NB4 (cell line): ENCODE data around the gene ARMH4.

ENCODE experiments used
- DNase-seq: peaks from one replicate; pipeline ENCODE4 v3.0.0; 2010; ENCODE audit warnings: low read depth
- H3K4me3 ChIP-seq: one replicate; pipeline ENCODE4 v1.5.1; 2011; ENCODE audit warnings: mild to moderate bottlenecking, low read depth, low read length, moderate library complexity
- CTCF ChIP-seq: IDR thresholded peaks from one replicate; pipeline ENCODE4 v1.5.1; 2012; ENCODE audit warnings: low read depth, low read length
- MAX ChIP-seq: IDR thresholded peaks from 2 replicates; pipeline ENCODE4 v1.6.1; 2011; ENCODE audit warnings: low read depth, low read length
- MYC ChIP-seq: IDR thresholded peaks from 2 replicates; pipeline ENCODE4 v1.6.1; 2011; ENCODE audit warnings: low read depth, low read length
- POLR2A ChIP-seq: IDR thresholded peaks from 2 replicates; pipeline ENCODE4 v1.6.1; 2011; ENCODE audit warnings: mild to moderate bottlenecking; ENCODE audit not compliant: insufficient read length; ENCODE audit errors: extremely low read depth

The ARMH4 gene

GRCh38 chr14:58171090-58171489 is 19.1 kb upstream of the ARMH4 start:
- no peak overlapping the region for H3K4me3 ChIP-seq
- TF ChIP-seq MAX, result no peak
- no peak for TF ChIP-seq MYC
- no peak for TF ChIP-seq CTCF
- no peak for TF ChIP-seq POLR2A

GRCh38 chr14:58167891-58168290 is 15.9 kb upstream of the ARMH4 start:
- no peak for DNase-seq
- no peak overlapping the region for H3K4me3 ChIP-seq
- TF ChIP-seq CTCF (no peak), MAX (no peak)

More at GRCh38 chr14:58171090-58171489, 19.1 kb upstream of the ARMH4 start:
- DNase-seq, result peak; percentile 85

- TF ChIP-seq MAX (no peak), POLR2A (no peak)
- H3K4me3 ChIP-seq, result no peak overlapping the region
- no peak for DNase-seq
These were observed 15.0 kb upstream of the ARMH4 start for GRCh38 chr14:58167057-58167456.

- TF ChIP-seq MAX (no peak), MYC (no peak), CTCF (peak; percentile 95)
- no peak overlapping the region for H3K4me3 ChIP-seq
- DNase-seq, result peak; percentile 73
These were observed 14.3 kb upstream of the ARMH4 start for GRCh38 chr14:58166005-58166983.

GRCh38 chr14:58160561-58160960 is 8.5 kb upstream of the ARMH4 start:
- DNase-seq, result no peak
- TF ChIP-seq CTCF (no peak), MAX (no peak), MYC (no peak), POLR2A (no peak)
- H3K4me3 ChIP-seq, result no peak overlapping the region
